ENCODE results near the gene TOM1L2.

The TOM1L2 gene

DNA sequence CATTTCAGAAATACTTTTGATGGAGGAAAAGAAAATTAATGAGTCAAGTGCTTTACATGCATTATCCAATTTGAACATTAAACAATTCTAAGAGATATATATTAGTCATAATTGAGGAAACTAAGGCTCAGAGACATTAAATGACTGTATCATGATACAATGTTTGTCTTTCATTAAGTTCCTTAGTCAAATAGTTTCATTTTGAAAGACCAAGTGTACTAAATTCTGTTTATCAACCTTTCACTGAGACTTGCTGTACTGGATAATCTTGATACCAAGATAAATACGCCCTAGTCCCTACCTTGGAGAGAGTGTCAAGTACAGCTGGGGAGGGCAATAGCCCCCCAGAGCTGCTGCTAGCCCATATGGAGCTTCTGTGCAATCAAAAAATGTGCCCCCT is 24.2 kb downstream of the TOM1L2 start:
- H3K4me2 ChIP-seq: no peak overlapping the region
- H3K27ac ChIP-seq: no peak overlapping the region

DNA sequence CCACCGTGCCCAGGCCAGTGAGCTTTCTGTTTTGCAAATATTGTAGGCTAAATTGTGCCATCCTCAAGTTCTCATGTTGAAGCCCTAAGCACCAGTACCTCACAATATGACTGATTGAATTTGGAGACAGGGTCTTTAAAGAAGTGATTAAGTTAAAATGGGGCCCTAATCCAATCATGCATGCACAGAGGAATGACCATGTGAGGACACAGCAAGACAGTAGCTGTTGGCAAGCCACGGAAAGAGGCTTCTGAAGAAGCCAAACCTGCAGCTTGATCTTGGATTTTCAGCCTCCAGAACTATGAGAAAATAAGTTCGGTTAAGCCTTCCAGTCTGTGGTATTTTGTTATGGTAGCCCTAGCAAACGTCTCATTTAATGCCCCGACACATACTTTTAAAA is 24.9 kb downstream of the TOM1L2 start:
- no peak overlapping the region for H3K4me3 ChIP-seq (IDR thresholded peaks at IDR 0.05; ENCODE audit: insufficient read depth, low read depth, low read length)
- no peak for TF ChIP-seq CTCF (conservative IDR thresholded peaks at IDR 0.05; ENCODE audit: low read depth, low read length)
- no peak overlapping the region for H3K4me2 ChIP-seq
- H3K4me1 ChIP-seq (ENCODE audit: low read depth, poor library complexity, severe bottlenecking): peaks cover 5% of the 10 kb centered on the region
- H2AFZ ChIP-seq (ENCODE audit: low read depth): no peak overlapping the region
- H3K27me3 ChIP-seq (ENCODE audit: insufficient read depth, low read depth): no peaks in the 10 kb centered on the region
- H3K9ac ChIP-seq: no peak overlapping the region
- no peaks in the 10 kb centered on the region for H3K36me3 ChIP-seq (ENCODE audit: insufficient read depth)
- H3K79me2 ChIP-seq (ENCODE audit: insufficient read depth, low read depth): no peaks in the 10 kb centered on the region
- H3K27ac ChIP-seq: no peak overlapping the region
- no peaks in the 10 kb centered on the region for H4K20me1 ChIP-seq (ENCODE audit: insufficient read depth)

More for the DNA sequence above, 24.2 kb downstream of the TOM1L2 start:
- Histone ChIP-seq H3K79me2 (ENCODE audit: insufficient read depth, low read depth) (no peaks in the 10 kb centered on the region), H3K4me3 (IDR thresholded peaks at IDR 0.05; ENCODE audit: insufficient read depth, low read depth, low read length) (no peak overlapping the region), H3K27me3 (ENCODE audit: insufficient read depth, low read depth) (no peaks in the 10 kb centered on the region), H3K36me3 (ENCODE audit: insufficient read depth) (no peaks in the 10 kb centered on the region), H4K20me1 (ENCODE audit: insufficient read depth) (no peaks in the 10 kb centered on the region), H2AFZ (ENCODE audit: low read depth) (no peak overlapping the region), H3K4me1 (ENCODE audit: low read depth, poor library complexity, severe bottlenecking) (peaks cover 5% of the 10 kb centered on the region), H3K9ac (no peak overlapping the region)
- TF ChIP-seq CTCF (conservative IDR thresholded peaks at IDR 0.05; ENCODE audit: low read depth, low read length): no peak

GRCh38 chr17:17946093-17946492 is 26.1 kb downstream of the TOM1L2 start:
- H2AFZ ChIP-seq (ENCODE audit: low read depth): no peak overlapping the region
- H3K4me1 ChIP-seq (ENCODE audit: low read depth, poor library complexity, severe bottlenecking): peaks cover 7% of the 10 kb centered on the region
- no peaks in the 10 kb centered on the region for H4K20me1 ChIP-seq (ENCODE audit: insufficient read depth)
- H3K4me3 ChIP-seq (IDR thresholded peaks at IDR 0.05; ENCODE audit: insufficient read depth, low read depth, low read length): no peak overlapping the region
- H3K27ac ChIP-seq: no peak overlapping the region
- no peak overlapping the region for H3K9ac ChIP-seq
- no peaks in the 10 kb centered on the region for H3K36me3 ChIP-seq (ENCODE audit: insufficient read depth)
- no peak overlapping the region for H3K4me2 ChIP-seq
- no peaks in the 10 kb centered on the region for H3K79me2 ChIP-seq (ENCODE audit: insufficient read depth, low read depth)
- no peak for TF ChIP-seq CTCF (conservative IDR thresholded peaks at IDR 0.05; ENCODE audit: low read depth, low read length)
- H3K27me3 ChIP-seq (ENCODE audit: insufficient read depth, low read depth): no peaks in the 10 kb centered on the region

GRCh38 chr17:17944743-17945142 is 27.5 kb downstream of the TOM1L2 start:
- Histone ChIP-seq H3K36me3 (ENCODE audit: insufficient read depth) (no peaks in the 10 kb centered on the region), H3K27me3 (ENCODE audit: insufficient read depth, low read depth) (no peaks in the 10 kb centered on the region), H3K27ac (no peak overlapping the region), H4K20me1 (ENCODE audit: insufficient read depth) (no peaks in the 10 kb centered on the region), H3K79me2 (ENCODE audit: insufficient read depth, low read depth) (no peaks in the 10 kb centered on the region), H3K4me3 (IDR thresholded peaks at IDR 0.05; ENCODE audit: insufficient read depth, low read depth, low read length) (no peak overlapping the region), H3K4me1 (ENCODE audit: low read depth, poor library complexity, severe bottlenecking) (peaks cover 20% of the 10 kb centered on the region), H2AFZ (ENCODE audit: low read depth) (no peak overlapping the region), H3K4me2 (no peak overlapping the region), H3K9ac (no peak overlapping the region)
- TF ChIP-seq CTCF (conservative IDR thresholded peaks at IDR 0.05; ENCODE audit: low read depth, low read length): no peak
